Measurements from ENCODE around the gene LAMC2.

The LAMC2 gene

DNA sequence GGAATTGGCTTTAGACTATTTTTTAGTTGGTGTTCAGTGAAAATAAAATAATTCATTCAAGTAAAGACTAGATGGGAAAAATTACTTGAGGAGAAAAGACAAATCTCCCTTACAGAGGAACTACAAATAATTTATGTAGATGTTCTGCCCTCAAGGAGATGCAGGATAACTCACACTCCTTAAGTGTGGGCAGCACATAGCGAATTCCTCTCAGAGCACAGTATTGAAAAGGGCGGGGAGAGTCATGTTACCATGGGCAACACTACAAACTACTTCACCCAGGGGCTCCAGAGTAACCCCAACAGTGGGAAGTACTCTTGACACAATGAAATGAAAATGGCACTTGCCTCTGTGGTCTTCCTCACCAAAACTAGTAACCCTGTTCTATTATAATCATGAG lies 20.6 kb upstream of the LAMC2 start:
- TF ChIP-seq CTCF (IDR thresholded peaks at IDR 0.05; ENCODE audit: control insufficient read depth, insufficient read depth, low read depth, low read length, missing control alignments), result no peak

GRCh38 chr1:183166454-183166853 lies 19.6 kb upstream of the LAMC2 start:
- DNase-seq (ENCODE audit: low read depth), result no peak
- TF ChIP-seq CTCF (IDR thresholded peaks at IDR 0.05; ENCODE audit: control insufficient read depth, insufficient read depth, low read depth, low read length, missing control alignments), result no peak
- no peak overlapping the region for H3K4me3 ChIP-seq (ENCODE audit: control insufficient read depth, low read depth, low read length)

More for the DNA sequence above, 20.6 kb upstream of the LAMC2 start:
- no peak overlapping the region for H3K4me3 ChIP-seq (ENCODE audit: control insufficient read depth, low read depth, low read length)
- no peak for DNase-seq (ENCODE audit: low read depth)

- DNase-seq (ENCODE audit: low read depth), result no peak
- no peak overlapping the region for H3K4me3 ChIP-seq (ENCODE audit: control insufficient read depth, low read depth, low read length)
- no peak for TF ChIP-seq CTCF (IDR thresholded peaks at IDR 0.05; ENCODE audit: control insufficient read depth, insufficient read depth, low read depth, low read length, missing control alignments)
Observed at GRCh38 chr1:183167676-183168075, 18.4 kb upstream of the LAMC2 start.

DNA sequence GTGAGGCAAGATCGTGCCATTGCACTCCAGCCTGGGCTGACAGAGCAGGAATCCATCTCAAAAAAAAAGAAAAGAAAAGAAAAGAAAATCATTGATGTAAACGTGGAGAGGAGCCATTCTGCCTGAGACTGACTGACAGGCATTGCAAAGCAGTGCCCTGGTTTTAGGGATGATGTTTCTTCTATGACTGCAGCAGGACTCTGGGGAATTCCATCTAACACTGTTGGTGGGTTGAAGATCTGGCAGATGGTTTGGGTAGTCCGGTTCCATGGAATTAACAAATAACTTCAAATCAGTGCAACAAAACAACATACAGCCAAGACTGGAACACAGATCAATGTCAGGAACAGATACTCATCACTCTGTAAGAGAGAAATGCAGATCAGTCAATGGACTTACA lies 17.8 kb upstream of the LAMC2 start:
- no peak overlapping the region for H3K4me3 ChIP-seq (ENCODE audit: control insufficient read depth, low read depth, low read length)
- TF ChIP-seq CTCF (IDR thresholded peaks at IDR 0.05; ENCODE audit: control insufficient read depth, insufficient read depth, low read depth, low read length, missing control alignments), result no peak
- no peak for DNase-seq (ENCODE audit: low read depth)

DNA sequence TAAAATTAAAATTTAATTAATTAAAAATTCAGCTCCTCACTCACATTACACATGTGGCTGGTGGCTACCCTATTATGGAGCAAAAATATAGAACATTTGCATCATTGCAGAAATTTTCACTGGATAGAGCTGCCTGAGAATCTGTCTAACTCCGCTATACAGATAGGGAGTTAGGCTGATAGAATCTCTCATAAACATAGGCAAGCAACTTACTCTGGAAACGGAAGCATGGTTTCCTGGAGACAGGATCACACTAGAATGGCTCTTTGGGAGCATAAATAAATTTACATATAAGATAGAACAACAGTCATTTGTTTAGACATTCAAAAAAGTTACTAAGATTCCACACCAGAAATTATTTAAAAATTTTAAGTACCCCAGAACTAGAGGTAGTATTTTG lies 12.2 kb upstream of the LAMC2 start:
- DNase-seq (ENCODE audit: low read depth), result no peak
- H3K4me3 ChIP-seq (ENCODE audit: control insufficient read depth, low read depth, low read length), result no peak overlapping the region
- no peak for TF ChIP-seq CTCF (IDR thresholded peaks at IDR 0.05; ENCODE audit: control insufficient read depth, insufficient read depth, low read depth, low read length, missing control alignments)

GRCh38 chr1:183175631-183176030 lies 10.4 kb upstream of the LAMC2 start:
- no peak for DNase-seq (ENCODE audit: low read depth)
- H3K4me3 ChIP-seq (ENCODE audit: control insufficient read depth, low read depth, low read length), result no peak overlapping the region
- TF ChIP-seq CTCF (IDR thresholded peaks at IDR 0.05; ENCODE audit: control insufficient read depth, insufficient read depth, low read depth, low read length, missing control alignments), result no peak

GRCh38 chr1:183178545-183178944 lies 7.5 kb upstream of the LAMC2 start:
- no peak for TF ChIP-seq CTCF (IDR thresholded peaks at IDR 0.05; ENCODE audit: control insufficient read depth, insufficient read depth, low read depth, low read length, missing control alignments)
- peak; percentile 13 for DNase-seq (ENCODE audit: low read depth)

More at GRCh38 chr1:183178545-183178944, 7.5 kb upstream of the LAMC2 start:
- H3K4me3 ChIP-seq (ENCODE audit: control insufficient read depth, low read depth, low read length), result no peak overlapping the region
